Activated T-cell treated with anti-CD3 and anti-CD28 coated beads, Interleukin-2, amount 50 U/mL, for 4 hours (primary cell): ENCODE results near the gene ERVW-1. TPM values are rescaled to one million over a fixed set of nuclear protein-coding genes. Genes with fewer than 3 reads are reported as not detected.
"Not testable (repeated sequence)": the region's sequence is repeated elsewhere in the genome, so short reads cannot be mapped to it uniquely, and the experiment has no call there.

Experiments used
- ATAC-seq, 2 donors: fragments of 200-7000 bp; cut with Tn5 transposase; one replicate each; pipeline ENCODE4 v1.10.0; 2021
- DNase-seq: peaks from one replicate; pipeline ENCODE4 v3.0.0-alpha.2; 2020
- H3K27me3 Mint-ChIP-seq: one replicate; pipeline ENCODE4 v1.8.0; 2021; ENCODE audit warnings: low read depth, mixed read lengths
- H3K36me3 Mint-ChIP-seq: one replicate; pipeline ENCODE4 v1.8.0; 2022; ENCODE audit warnings: mixed read lengths; ENCODE audit not compliant: insufficient read depth
- H3K4me1 Mint-ChIP-seq: one replicate; pipeline ENCODE4 v1.8.0; 2021; ENCODE audit warnings: low read depth, mixed read lengths
- H3K4me3 Mint-ChIP-seq: one replicate; pipeline ENCODE4 v1.8.0; 2021; ENCODE audit warnings: mild to moderate bottlenecking, moderate library complexity, mixed read lengths
- H3K9me3 Mint-ChIP-seq: one replicate; pipeline ENCODE4 v1.8.0; 2021; ENCODE audit warnings: mixed read lengths
- total RNA-seq, 3 donors: library from RNA; stranded (reverse); gene quantifications; one replicate each; pipeline ENCODE4 v1.2.1, GENCODE V29; 2021

ERVW-1 gene
- total RNA-seq, 3 donors from 2014 or later = not detected

GRCh38 chr7:92485267-92485892, 7.6 kb upstream of the ERVW-1 start:
- ATAC-seq = no peak
- H3K9me3 Mint-ChIP-seq = no peaks in the 10 kb centered on the region

GRCh38 chr7:92484226-92484625, 6.5 kb upstream of the ERVW-1 start:
- not testable (repeated sequence) for H3K4me1 Mint-ChIP-seq, H3K27me3 Mint-ChIP-seq, H3K4me3 Mint-ChIP-seq, H3K9me3 Mint-ChIP-seq, ATAC-seq, DNase-seq
- peaks cover 12% of the 10 kb centered on the region for H3K36me3 Mint-ChIP-seq

More at GRCh38 chr7:92485267-92485892, 7.6 kb upstream of the ERVW-1 start:
- H3K36me3 Mint-ChIP-seq = peaks cover 15% of the 10 kb centered on the region
- no peak for DNase-seq
- H3K4me3 Mint-ChIP-seq = no peak overlapping the region
- H3K4me1 Mint-ChIP-seq = no peaks in the 10 kb centered on the region
- H3K27me3 Mint-ChIP-seq = no peaks in the 10 kb centered on the region

- not testable (repeated sequence) for DNase-seq, H3K4me1 Mint-ChIP-seq, H3K9me3 Mint-ChIP-seq, H3K4me3 Mint-ChIP-seq, H3K27me3 Mint-ChIP-seq, ATAC-seq
- peaks cover 11% of the 10 kb centered on the region for H3K36me3 Mint-ChIP-seq
Observed at GRCh38 chr7:92483624-92484023, 5.9 kb upstream of the ERVW-1 start.

GRCh38 chr7:92479146-92479545, 1.4 kb upstream of the ERVW-1 start:
- not testable (repeated sequence) for H3K36me3 Mint-ChIP-seq, H3K4me1 Mint-ChIP-seq

GRCh38 chr7:92478711-92479110, 965 bp upstream of the ERVW-1 start:
- H3K36me3 Mint-ChIP-seq = no peaks in the 10 kb centered on the region
- no peaks in the 10 kb centered on the region for H3K27me3 Mint-ChIP-seq
- no peaks in the 10 kb centered on the region for H3K9me3 Mint-ChIP-seq
- no peak overlapping the region for H3K4me3 Mint-ChIP-seq
- ATAC-seq (no peak), DNase-seq (no peak)
- H3K4me1 Mint-ChIP-seq = no peaks in the 10 kb centered on the region

More at GRCh38 chr7:92479146-92479545, 1.4 kb upstream of the ERVW-1 start:
- not testable (repeated sequence) for ATAC-seq, H3K4me3 Mint-ChIP-seq, DNase-seq, H3K9me3 Mint-ChIP-seq, H3K27me3 Mint-ChIP-seq

- no peak for DNase-seq
- H3K36me3 Mint-ChIP-seq = no peaks in the 10 kb centered on the region
- H3K4me1 Mint-ChIP-seq = no peaks in the 10 kb centered on the region
- H3K4me3 Mint-ChIP-seq = no peak overlapping the region
- H3K9me3 Mint-ChIP-seq = no peaks in the 10 kb centered on the region
- ATAC-seq = no peak
- no peaks in the 10 kb centered on the region for H3K27me3 Mint-ChIP-seq
Observed at GRCh38 chr7:92478095-92478494, 349 bp upstream of the ERVW-1 start.

GRCh38 chr7:92475851-92476590, 1.7 kb downstream of the ERVW-1 start:
- not testable (repeated sequence) for H3K36me3 Mint-ChIP-seq, H3K9me3 Mint-ChIP-seq

GRCh38 chr7:92475261-92475770, 2.4 kb downstream of the ERVW-1 start:
- H3K9me3 Mint-ChIP-seq, H3K36me3 Mint-ChIP-seq, H3K4me1 Mint-ChIP-seq, ATAC-seq, H3K4me3 Mint-ChIP-seq, DNase-seq, H3K27me3 Mint-ChIP-seq: not testable (repeated sequence)

More at GRCh38 chr7:92475851-92476590, 1.7 kb downstream of the ERVW-1 start:
- H3K27me3 Mint-ChIP-seq, DNase-seq, ATAC-seq, H3K4me3 Mint-ChIP-seq, H3K4me1 Mint-ChIP-seq: not testable (repeated sequence)

- H3K4me3 Mint-ChIP-seq, H3K9me3 Mint-ChIP-seq, ATAC-seq, H3K4me1 Mint-ChIP-seq, DNase-seq, H3K36me3 Mint-ChIP-seq, H3K27me3 Mint-ChIP-seq: not testable (repeated sequence)
Observed at GRCh38 chr7:92473989-92474388, 3.8 kb downstream of the ERVW-1 start.

- not testable (repeated sequence) for H3K4me3 Mint-ChIP-seq, ATAC-seq, H3K9me3 Mint-ChIP-seq, H3K4me1 Mint-ChIP-seq, H3K27me3 Mint-ChIP-seq, DNase-seq
- H3K36me3 Mint-ChIP-seq = peaks cover 14% of the 10 kb centered on the region
Observed at GRCh38 chr7:92468589-92468988, 9.2 kb downstream of the ERVW-1 start.

- H3K9me3 Mint-ChIP-seq = peaks cover 4% of the 10 kb centered on the region
- H3K27me3 Mint-ChIP-seq = no peaks in the 10 kb centered on the region
- ATAC-seq (no peak), DNase-seq (no peak)
- peaks cover 16% of the 10 kb centered on the region for H3K36me3 Mint-ChIP-seq
- no peak overlapping the region for H3K4me3 Mint-ChIP-seq
- H3K4me1 Mint-ChIP-seq = no peaks in the 10 kb centered on the region
Observed at GRCh38 chr7:92466682-92467081, 11.1 kb downstream of the ERVW-1 start.

GRCh38 chr7:92464515-92464914, 13.2 kb downstream of the ERVW-1 start:
- Mint-ChIP-seq H3K4me1 (no peaks in the 10 kb centered on the region), H3K36me3 (peaks cover 16% of the 10 kb centered on the region), H3K27me3 (no peaks in the 10 kb centered on the region), H3K4me3 (no peak overlapping the region), H3K9me3 (peaks cover 4% of the 10 kb centered on the region)
- DNase-seq (no peak), ATAC-seq (no peak)

- DNase-seq = no peak
- Mint-ChIP-seq H3K9me3 (no peaks in the 10 kb centered on the region), H3K4me1 (no peaks in the 10 kb centered on the region), H3K4me3 (no peak overlapping the region), H3K36me3 (peaks cover 4% of the 10 kb centered on the region), H3K27me3 (no peaks in the 10 kb centered on the region)
- ATAC-seq = no peak
Observed at GRCh38 chr7:92462560-92462959, 15.2 kb downstream of the ERVW-1 start.

- no peaks in the 10 kb centered on the region for H3K27me3 Mint-ChIP-seq
- no peak overlapping the region for H3K4me3 Mint-ChIP-seq
- peaks cover 6% of the 10 kb centered on the region for H3K36me3 Mint-ChIP-seq
- H3K9me3 Mint-ChIP-seq = no peaks in the 10 kb centered on the region
- no peaks in the 10 kb centered on the region for H3K4me1 Mint-ChIP-seq
- peak; percentile 52 to 57 for ATAC-seq
- peak; percentile 7 for DNase-seq
Observed at GRCh38 chr7:92461027-92462003, 16.4 kb downstream of the ERVW-1 start.
